ENCODE results near the gene PPP1R7. TPM values are rescaled to one million over a fixed set of nuclear protein-coding genes. Genes with fewer than 3 reads are reported as not detected.

Gene PPP1R7
- total RNA-seq, 1 donor from 2014 or later = 70.3 TPM

GRCh38 chr2:241154915-241155314 lies 4.6 kb downstream of the PPP1R7 start:
- intact Hi-C loops (cut with micrococcal nuclease) = no loop called here
- no peak for ATAC-seq
- no peak for DNase-seq

- intact Hi-C loops (cut with micrococcal nuclease) = no loop called here
- ATAC-seq (no peak), DNase-seq (no peak)
Observed at GRCh38 chr2:241155936-241156335, 5.7 kb downstream of the PPP1R7 start.

GRCh38 chr2:241156971-241157441 lies 6.7 kb downstream of the PPP1R7 start:
- intact Hi-C loops (cut with micrococcal nuclease) = no loop called here
- DNase-seq = no peak
- ATAC-seq = no peak

GRCh38 chr2:241157841-241158545 lies 7.7 kb downstream of the PPP1R7 start:
- intact Hi-C loops (cut with micrococcal nuclease) = no loop called here
- ATAC-seq = no peak
- DNase-seq = no peak

GRCh38 chr2:241158546-241158900 lies 8.3 kb downstream of the PPP1R7 start:
- ATAC-seq (no peak), DNase-seq (no peak)
- intact Hi-C loops (cut with micrococcal nuclease) = no loop called here

- intact Hi-C loops (cut with micrococcal nuclease) = no loop called here
- no peak for ATAC-seq
- no peak for DNase-seq
Observed at GRCh38 chr2:241159116-241159515, 8.8 kb downstream of the PPP1R7 start.

- ATAC-seq (no peak), DNase-seq (no peak)
- intact Hi-C loops (cut with micrococcal nuclease) = no loop called here
Observed at GRCh38 chr2:241160318-241160717, 10.1 kb downstream of the PPP1R7 start.

- intact Hi-C loops (cut with micrococcal nuclease) = no loop called here
- ATAC-seq (peak; percentile 95), DNase-seq (peak; percentile 85)
Observed at GRCh38 chr2:241161646-241162281, 11.5 kb downstream of the PPP1R7 start.

- DNase-seq (no peak), ATAC-seq (no peak)
Observed at GRCh38 chr2:241163601-241164118, 13.4 kb downstream of the PPP1R7 start.

GRCh38 chr2:241168366-241168765 lies 18.1 kb downstream of the PPP1R7 start:
- intact Hi-C loops (cut with micrococcal nuclease) = no loop called here
- ATAC-seq = no peak
- DNase-seq = no peak

More at GRCh38 chr2:241163601-241164118, 13.4 kb downstream of the PPP1R7 start:
- intact Hi-C loops (cut with micrococcal nuclease) = no loop called here

- ATAC-seq (no peak), DNase-seq (no peak)
- intact Hi-C loops (cut with micrococcal nuclease) = no loop called here
Observed at GRCh38 chr2:241173557-241173956, 23.3 kb downstream of the PPP1R7 start.

- intact Hi-C loops (cut with micrococcal nuclease) = no loop called here
- ATAC-seq = no peak
- no peak for DNase-seq
Observed at GRCh38 chr2:241177526-241178334, 27.5 kb downstream of the PPP1R7 start.

GRCh38 chr2:241178961-241179360 lies 28.7 kb downstream of the PPP1R7 start:
- DNase-seq = no peak
- intact Hi-C loops (cut with micrococcal nuclease) = no loop called here
- no peak for ATAC-seq

- ATAC-seq (peak; percentile 32), DNase-seq (no peak)
- intact Hi-C loops (cut with micrococcal nuclease) = no loop called here
Observed at GRCh38 chr2:241179899-241180298, 29.6 kb downstream of the PPP1R7 start.

GRCh38 chr2:241180495-241180894 lies 30.2 kb downstream of the PPP1R7 start:
- DNase-seq (no peak), ATAC-seq (no peak)
- intact Hi-C loops (cut with micrococcal nuclease) = no loop called here

- ATAC-seq (no peak), DNase-seq (no peak)
- intact Hi-C loops (cut with micrococcal nuclease) = no loop called here
Observed at GRCh38 chr2:241182126-241182525, 31.9 kb downstream of the PPP1R7 start.

- DNase-seq (no peak), ATAC-seq (no peak)
- intact Hi-C loops (cut with micrococcal nuclease) = no loop called here
Observed at GRCh38 chr2:241182531-241183133, 32.4 kb downstream of the PPP1R7 start.

- intact Hi-C loops (cut with micrococcal nuclease) = no loop called here
- DNase-seq (no peak), ATAC-seq (no peak)
Observed at GRCh38 chr2:241183221-241183620, 33.0 kb downstream of the PPP1R7 start.

- DNase-seq (no peak), ATAC-seq (no peak)
- intact Hi-C loops (cut with micrococcal nuclease) = no loop called here
Observed at GRCh38 chr2:241184901-241185300, 34.6 kb downstream of the PPP1R7 start.

GRCh38 chr2:241185961-241186360 lies 35.7 kb downstream of the PPP1R7 start:
- no peak for DNase-seq
- intact Hi-C loops (cut with micrococcal nuclease) = no loop called here
- no peak for ATAC-seq

All from left ventricle myocardium superior (tissue), 1 donor.